ENCODE results near the gene GCLM. TPM values are rescaled to one million over a fixed set of nuclear protein-coding genes. Genes with fewer than 3 reads are reported as not detected.

Gene GCLM
- total RNA-seq, 1 donor from 2014 or later: 8.6 TPM

- Mint-ChIP-seq H3K27ac (no peak overlapping the region), H3K36me3 (ENCODE audit: low read depth) (no peaks in the 10 kb centered on the region), H3K27me3 (no peaks in the 10 kb centered on the region), H3K9me3 (no peaks in the 10 kb centered on the region), H3K4me3 (peak overlapping the region; percentile 89), H3K4me1 (peaks cover 19% of the 10 kb centered on the region)
- ChIA-PET POLR2A (interaction anchor here (0.7 to 2.5 kb wide), 2 partner anchors 31 to 222 kb away, joined by 3 to 25 read pairs; partner anchors contain the start of gene DNTTIP2), CTCF (interaction anchor here (0.7 to 2.1 kb wide), 5 partner anchors 31 to 859 kb away, joined by 3 to 8 read pairs (median 4); partner anchors contain the start of gene DNTTIP2)
- no peak for TF ChIP-seq CTCF (IDR thresholded peaks at IDR 0.05)
- ATAC-seq (ENCODE audit: low read depth) (no peak), DNase-seq (no peak)
- intact Hi-C loops (cut with micrococcal nuclease): no loop called here
Measured at GRCh38 chr1:93910305-93910704, 1.1 kb upstream of the GCLM start.

- Mint-ChIP-seq H3K9me3 (no peaks in the 10 kb centered on the region), H3K27me3 (no peaks in the 10 kb centered on the region), H3K27ac (peak overlapping the region; percentile 87), H3K4me3 (peak overlapping the region; percentile 85), H3K4me1 (peaks cover 33% of the 10 kb centered on the region), H3K36me3 (ENCODE audit: low read depth) (no peaks in the 10 kb centered on the region)
- no peak for TF ChIP-seq CTCF (IDR thresholded peaks at IDR 0.05)
- ChIA-PET CTCF (interaction anchor here (0.7 to 2.1 kb wide), 3 partner anchors 30 to 63 kb away, joined by 3 to 8 read pairs (median 3); partner anchors contain the start of gene DNTTIP2), POLR2A (interaction anchor here (0.6 to 2.5 kb wide), 2 partner anchors 29 to 63 kb away, joined by 3 to 25 read pairs; partner anchors contain the start of gene DNTTIP2)
- ATAC-seq (ENCODE audit: low read depth) (peak; percentile 29), DNase-seq (peak; percentile 59)
- intact Hi-C loops (cut with micrococcal nuclease): loop anchor here (1.0 to 5.0 kb wide), 10 partner anchors 29 to 1324 kb away; partner anchors contain the start of genes ABCD3, ALG14, CCDC18 and CNN3
Measured at GRCh38 chr1:93908394-93909145, 660 bp downstream of the GCLM start.

GRCh38 chr1:93907718-93908117 lies 1.5 kb downstream of the GCLM start:
- no peaks in the 10 kb centered on the region for H3K36me3 Mint-ChIP-seq (ENCODE audit: low read depth)

GRCh38 chr1:93906480-93906879 lies 2.8 kb downstream of the GCLM start:
- intact Hi-C loops (cut with micrococcal nuclease): loop anchor here (5.0 kb wide), 3 partner anchors 559 to 1326 kb away; partner anchors contain the start of genes CNN3, DR1 and RWDD3
- no peak for DNase-seq

More at GRCh38 chr1:93907718-93908117, 1.5 kb downstream of the GCLM start:
- intact Hi-C loops (cut with micrococcal nuclease): loop anchor here (2.0 to 5.0 kb wide), 6 partner anchors 511 to 1325 kb away; partner anchors contain the start of genes ABCD3, ALG14, CCDC18 and CNN3
- no peak for TF ChIP-seq CTCF (IDR thresholded peaks at IDR 0.05)
- Mint-ChIP-seq H3K27ac (no peak overlapping the region), H3K4me1 (peaks cover 33% of the 10 kb centered on the region), H3K9me3 (no peaks in the 10 kb centered on the region), H3K27me3 (no peaks in the 10 kb centered on the region), H3K4me3 (peak overlapping the region; percentile 21)
- ChIA-PET CTCF (interaction anchor here (1.3 kb wide), 1 partner anchor 63 kb away, joined by 3 read pairs; no protein-coding TSS in a partner anchor), POLR2A (no interaction called here)
- ATAC-seq (ENCODE audit: low read depth): no peak
- no peak for DNase-seq

More at GRCh38 chr1:93906480-93906879, 2.8 kb downstream of the GCLM start:
- Mint-ChIP-seq H3K27me3 (no peaks in the 10 kb centered on the region), H3K27ac (no peak overlapping the region), H3K9me3 (no peaks in the 10 kb centered on the region), H3K4me1 (peaks cover 33% of the 10 kb centered on the region), H3K4me3 (no peak overlapping the region), H3K36me3 (ENCODE audit: low read depth) (no peaks in the 10 kb centered on the region)
- no peak for ATAC-seq (ENCODE audit: low read depth)
- ChIA-PET POLR2A (no interaction called here), CTCF (no interaction called here)
- TF ChIP-seq CTCF (IDR thresholded peaks at IDR 0.05): no peak
